Activated CD8-positive, alpha-beta memory T cell treated with anti-CD3 and anti-CD28 coated beads for 24 hours (primary cell): ENCODE measurements around the gene MYO7A.

ENCODE experiments used
- DNase-seq: peaks from one replicate; pipeline ENCODE4 v3.0.0-alpha.2; 2020

MYO7A gene

GRCh38 chr11:77129069-77129841, 1.2 kb downstream of the MYO7A start:
- no peak for DNase-seq

GRCh38 chr11:77129842-77130756, 2.1 kb downstream of the MYO7A start:
- DNase-seq: no peak

GRCh38 chr11:77130763-77131513, 2.9 kb downstream of the MYO7A start:
- no peak for DNase-seq

- DNase-seq: no peak
Observed at GRCh38 chr11:77131560-77131959, 3.5 kb downstream of the MYO7A start.

- no peak for DNase-seq
Observed at GRCh38 chr11:77135069-77135468, 7.0 kb downstream of the MYO7A start.

GRCh38 chr11:77136074-77136473, 8.0 kb downstream of the MYO7A start:
- no peak for DNase-seq

GRCh38 chr11:77136784-77137420, 8.9 kb downstream of the MYO7A start:
- no peak for DNase-seq

GRCh38 chr11:77137421-77137820, 9.4 kb downstream of the MYO7A start:
- no peak for DNase-seq

GRCh38 chr11:77138106-77138649, 10.1 kb downstream of the MYO7A start:
- no peak for DNase-seq

- no peak for DNase-seq
Observed at GRCh38 chr11:77139201-77139600, 11.2 kb downstream of the MYO7A start.

GRCh38 chr11:77140231-77140851, 12.3 kb downstream of the MYO7A start:
- no peak for DNase-seq

GRCh38 chr11:77141034-77141433, 13.0 kb downstream of the MYO7A start:
- DNase-seq: no peak

- DNase-seq: no peak
Observed at GRCh38 chr11:77141475-77141874, 13.4 kb downstream of the MYO7A start.

GRCh38 chr11:77142091-77142975, 14.3 kb downstream of the MYO7A start:
- DNase-seq: no peak

GRCh38 chr11:77143405-77144020, 15.5 kb downstream of the MYO7A start:
- DNase-seq: no peak

GRCh38 chr11:77144196-77144856, 16.3 kb downstream of the MYO7A start:
- DNase-seq: no peak

GRCh38 chr11:77144857-77145428, 16.9 kb downstream of the MYO7A start:
- DNase-seq: no peak

- DNase-seq: no peak
Observed at GRCh38 chr11:77146261-77147035, 18.4 kb downstream of the MYO7A start.

GRCh38 chr11:77147036-77147315, 18.9 kb downstream of the MYO7A start:
- no peak for DNase-seq
